Measurements from ENCODE around the gene CAV3.
"Not testable (repeated sequence)": the region's sequence is repeated elsewhere in the genome, so short reads cannot be mapped to it uniquely, and the experiment has no call there.

The CAV3 gene
- total RNA-seq: 0 reads per million in 2 donors

DNA sequence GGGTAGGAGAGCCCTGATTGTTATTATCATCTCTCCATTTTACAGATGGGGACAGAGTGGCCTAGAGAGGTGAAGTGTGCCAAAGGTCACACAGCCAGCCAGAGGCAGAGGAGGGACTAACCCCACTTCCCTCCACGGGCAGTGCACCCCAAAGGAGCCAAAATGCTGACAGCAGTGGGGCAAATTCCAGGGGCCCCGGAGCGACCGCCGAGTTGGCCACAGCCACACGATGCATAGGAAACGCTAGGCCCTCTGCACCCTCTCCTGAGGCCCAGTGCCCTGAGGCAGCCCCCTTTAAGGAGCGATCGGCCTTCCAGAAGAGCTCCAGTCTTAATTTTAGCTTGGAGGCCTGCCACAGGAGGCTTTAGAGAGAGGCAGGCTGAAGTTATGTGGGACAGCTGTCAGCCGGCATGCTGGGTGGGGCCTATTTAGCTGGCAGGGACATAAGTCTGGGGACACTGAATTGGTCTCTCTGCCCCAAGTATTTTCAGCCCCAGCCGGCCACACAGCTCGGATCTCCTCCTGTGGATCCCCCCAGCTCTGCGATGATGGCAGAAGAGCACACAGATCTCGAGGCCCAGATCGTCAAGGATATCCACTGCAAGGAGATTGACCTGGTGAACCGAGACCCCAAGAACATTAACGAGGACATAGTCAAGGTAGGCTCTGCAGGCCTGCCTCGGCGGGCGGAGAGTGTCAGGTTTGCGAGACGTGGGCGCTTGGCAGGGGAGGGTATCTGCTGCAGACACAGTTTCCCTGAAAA lies at the start of gene CAV3:
TSS of gene CAV3 (plus strand) at position 471 of the 763 bp plus-strand sequence. CDS start at position 546, 75 bp downstream.
- DNase-seq: no peak

GRCh38 chr3:8684992-8685391 lies 48.6 kb upstream of the CAV3 start:
- not testable (repeated sequence) for DNase-seq

GRCh38 chr3:8691295-8691694 lies 42.3 kb upstream of the CAV3 start:
- not testable (repeated sequence) for DNase-seq

DNA sequence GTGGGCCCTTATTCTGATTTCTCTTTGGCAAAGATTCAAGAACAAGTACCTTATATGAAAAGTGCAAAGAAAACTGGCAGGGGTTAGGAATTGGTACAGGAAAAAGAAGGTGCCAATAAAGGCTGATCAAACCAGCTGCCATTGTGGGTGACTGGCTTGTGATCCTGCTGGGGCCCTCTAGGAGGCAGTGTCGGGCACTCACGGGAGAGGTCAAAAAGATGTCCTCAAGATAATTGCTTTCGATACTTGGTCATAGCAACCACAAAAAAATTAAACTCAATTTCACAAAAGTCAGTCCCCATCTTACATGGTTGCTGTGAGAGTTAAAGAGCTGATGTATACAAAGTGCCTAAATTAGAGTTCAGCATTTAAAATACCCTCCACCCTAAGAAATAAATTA lies 31.0 kb upstream of the CAV3 start:
- no peak for DNase-seq

- DNase-seq: no peak
Measured at GRCh38 chr3:8705575-8705974, 28.0 kb upstream of the CAV3 start.

GRCh38 chr3:8709287-8709686 lies 24.3 kb upstream of the CAV3 start:
- DNase-seq: no peak

GRCh38 chr3:8709801-8710507 lies 23.6 kb upstream of the CAV3 start:
- no peak for DNase-seq

DNA sequence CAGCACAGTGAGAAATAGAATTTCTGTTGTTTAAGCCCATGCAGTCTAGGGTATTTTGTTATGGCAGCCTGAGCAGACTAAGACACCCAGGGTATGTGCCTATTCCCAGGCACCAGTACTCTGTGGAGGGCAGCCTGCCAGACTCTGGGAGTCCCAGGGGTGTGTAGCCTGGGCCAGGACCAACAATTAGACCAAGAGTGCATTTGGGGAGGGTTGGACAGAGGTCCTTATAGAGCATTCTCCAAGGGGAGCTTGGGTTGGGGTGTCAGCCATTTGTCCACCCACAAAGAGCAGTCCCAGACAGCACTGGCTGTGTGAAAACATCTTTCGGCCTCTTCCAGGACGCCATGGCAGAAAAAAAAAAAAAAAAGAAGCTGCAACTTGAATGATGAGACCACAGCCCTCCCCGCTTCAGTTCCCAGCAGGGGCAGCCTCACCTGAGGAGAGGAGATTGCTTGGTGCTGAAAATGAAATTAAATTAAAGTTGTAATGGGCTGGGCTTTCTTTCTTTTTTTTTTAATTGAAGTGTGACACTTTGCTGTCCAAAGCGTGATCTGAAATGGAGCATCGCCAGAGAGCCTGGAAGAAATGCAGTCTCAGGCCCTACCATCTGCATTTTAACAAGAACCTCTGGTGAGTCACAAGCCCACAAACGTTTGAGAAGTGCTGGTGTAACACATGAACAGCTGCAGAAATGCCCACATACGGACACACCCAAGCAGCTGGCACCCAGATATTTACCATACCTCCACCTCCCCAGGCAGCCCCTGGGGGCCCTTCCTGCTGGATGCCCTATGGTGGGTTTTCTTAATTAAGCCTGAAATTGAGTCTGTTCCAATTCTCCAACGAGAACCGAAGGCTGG lies 21.3 kb upstream of the CAV3 start:
- no peak for DNase-seq

DNA sequence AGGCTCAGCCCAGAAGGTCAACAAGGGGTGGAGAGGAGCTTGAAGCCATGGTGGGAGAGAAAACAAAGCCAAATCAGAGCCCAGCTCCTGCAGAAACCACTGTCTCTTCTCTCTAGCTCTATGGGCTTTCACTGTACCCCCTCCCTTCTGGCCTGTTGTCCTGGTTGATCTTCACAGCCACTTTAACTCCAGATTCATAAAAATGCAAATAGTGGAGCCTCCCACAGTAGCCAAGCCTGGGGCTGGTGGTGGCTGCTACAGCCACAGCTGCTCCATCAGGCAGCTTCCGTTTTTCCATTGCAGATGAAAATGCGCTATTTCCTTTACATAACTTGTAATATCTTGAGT lies 20.7 kb upstream of the CAV3 start:
- DNase-seq: no peak

DNA sequence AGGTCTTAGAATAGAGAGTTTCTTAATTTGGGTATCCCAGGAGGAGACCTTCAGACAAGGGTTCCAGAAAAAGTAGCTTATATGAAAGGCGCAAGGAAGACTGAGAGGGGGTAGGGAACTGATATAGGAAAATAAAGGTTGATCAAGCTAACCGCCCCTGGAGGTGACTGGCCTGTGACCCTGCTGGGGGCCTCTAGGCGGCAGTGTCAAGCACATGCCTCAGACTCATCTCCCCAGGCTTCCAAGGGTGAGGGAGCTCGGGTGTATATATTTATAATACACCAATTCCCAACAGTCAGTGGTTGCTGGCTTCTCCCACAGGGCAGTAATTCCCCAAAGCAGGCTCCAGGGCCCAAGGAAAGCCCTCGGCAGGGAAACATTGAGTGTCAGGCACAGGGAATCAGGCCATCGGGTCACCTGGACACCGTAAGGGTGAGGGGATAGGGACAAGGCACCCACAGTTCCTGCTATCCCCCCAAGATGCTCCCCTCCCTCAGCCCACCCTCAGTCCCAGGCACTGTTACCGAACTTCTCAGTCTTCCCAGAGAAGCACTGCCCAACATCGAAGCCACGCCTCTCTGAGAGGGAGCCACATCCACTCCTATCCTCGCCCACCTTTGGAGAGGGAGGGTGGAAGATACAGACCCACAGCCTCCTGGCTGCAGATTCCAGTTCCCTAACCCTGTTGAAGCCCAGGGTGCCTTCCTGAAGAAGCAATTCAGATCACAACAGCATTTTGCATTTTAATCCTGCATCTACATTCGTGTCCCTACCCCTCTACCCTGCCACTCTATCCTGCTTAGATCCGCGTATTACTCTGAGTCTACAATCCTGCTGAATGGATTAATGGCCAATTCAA lies 19.5 kb upstream of the CAV3 start:
- DNase-seq: no peak

DNA sequence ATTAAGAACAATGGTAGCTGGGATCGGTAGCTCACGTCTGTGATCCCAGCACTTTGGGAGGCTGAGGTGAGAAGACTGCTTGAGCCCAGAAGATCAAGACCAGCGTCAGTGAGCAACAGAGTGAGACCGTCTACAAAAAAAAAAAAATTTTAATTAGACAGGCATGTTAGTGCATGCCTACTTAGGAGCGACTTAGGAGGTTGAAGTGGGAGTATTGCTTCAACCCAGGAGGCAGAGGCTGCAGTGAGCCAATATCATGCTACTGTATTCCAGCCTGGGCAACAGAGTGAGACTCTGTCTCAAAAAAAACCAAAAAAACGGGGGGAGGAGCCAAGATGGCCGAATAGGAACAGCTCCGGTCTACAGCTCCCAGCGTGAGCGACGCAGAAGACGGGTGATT lies 17.8 kb upstream of the CAV3 start:
- not testable (repeated sequence) for DNase-seq

- no peak for DNase-seq
Measured at GRCh38 chr3:8722808-8723207, 10.8 kb upstream of the CAV3 start.

DNA sequence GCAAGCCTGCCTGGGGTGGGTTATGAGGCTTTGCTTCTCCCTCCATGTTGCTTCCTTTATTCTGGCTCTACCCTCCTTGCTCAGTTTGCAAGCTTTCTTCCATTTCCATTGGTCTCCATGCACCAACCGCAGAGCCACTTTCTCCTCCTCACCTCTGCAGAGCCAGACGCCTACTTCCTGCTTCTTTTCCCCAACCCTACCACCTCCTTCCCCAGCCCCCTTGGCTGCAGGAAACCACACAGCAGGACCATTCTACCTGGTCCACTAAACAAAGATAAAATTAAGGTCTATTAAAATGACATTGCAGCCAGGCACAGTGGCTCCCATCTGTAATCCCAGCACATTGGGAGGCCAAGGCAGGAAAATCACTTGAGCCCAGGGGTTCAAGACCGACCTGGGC lies 10.0 kb upstream of the CAV3 start:
- no peak for DNase-seq

GRCh38 chr3:8724108-8724752 lies 9.4 kb upstream of the CAV3 start:
- DNase-seq: no peak

- DNase-seq: no peak
Measured at GRCh38 chr3:8727605-8728512, 5.7 kb upstream of the CAV3 start.

- DNase-seq: no peak
Measured at GRCh38 chr3:8729479-8729878, 4.1 kb upstream of the CAV3 start.

GRCh38 chr3:8730656-8731055 lies 2.9 kb upstream of the CAV3 start:
- no peak for DNase-seq

DNA sequence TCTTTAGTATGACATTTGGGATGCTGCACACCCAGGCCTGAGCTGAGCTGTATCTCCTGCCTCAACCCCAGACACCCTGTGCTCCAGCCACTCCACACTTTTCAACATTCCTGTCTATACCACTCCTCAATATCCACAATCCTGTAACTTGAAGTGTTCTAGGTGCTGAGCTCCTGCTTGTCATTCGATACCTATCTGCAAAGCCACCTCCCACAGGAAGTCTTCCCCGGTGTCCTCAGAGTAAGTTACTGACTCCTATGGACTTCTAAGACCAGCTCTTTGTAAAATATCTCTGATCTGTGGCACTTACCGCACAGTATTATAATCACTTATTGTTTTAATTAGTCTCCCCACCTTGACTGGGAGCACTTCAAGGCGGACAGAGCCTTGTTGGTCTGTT lies 1.2 kb upstream of the CAV3 start:
- DNase-seq: no peak

DNA sequence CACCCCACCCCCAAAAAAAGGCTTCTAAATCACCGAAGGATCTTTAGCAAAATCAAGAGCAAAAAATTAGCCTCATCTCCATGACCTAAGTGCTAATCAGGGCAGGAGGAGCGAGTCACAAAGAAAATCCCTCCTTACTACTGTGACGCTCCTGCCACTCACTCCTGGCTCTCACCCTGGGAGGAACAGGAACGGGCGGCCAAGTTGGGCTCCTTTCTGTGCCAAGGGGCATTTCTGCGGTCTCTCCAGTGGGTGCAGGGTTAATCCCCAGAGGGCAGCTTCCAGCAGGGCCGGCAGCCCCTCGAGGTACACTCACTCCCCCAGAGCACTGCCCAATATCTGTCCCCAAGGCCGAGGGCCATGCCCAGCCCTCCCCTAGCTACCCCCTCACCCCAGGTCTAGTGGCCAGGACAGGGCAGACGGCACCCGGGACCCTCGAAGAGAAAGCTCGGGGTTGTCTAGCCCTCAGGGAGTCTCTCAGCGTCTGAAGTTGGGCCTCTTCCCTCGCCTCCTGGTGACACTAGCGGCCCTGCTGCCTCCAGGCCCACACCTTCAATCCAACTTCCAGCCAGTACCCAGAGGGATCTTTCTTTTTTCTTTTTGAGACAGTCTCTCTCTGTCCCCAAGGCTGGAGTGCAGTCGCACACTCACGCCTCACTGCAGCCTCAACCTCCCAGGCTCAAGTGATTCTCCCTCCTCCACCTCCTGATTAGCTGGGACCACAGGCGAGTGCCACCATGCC lies 706 bp downstream of the CAV3 start:
- DNase-seq: no peak

- DNase-seq: no peak
Measured at GRCh38 chr3:8734908-8735307, 1.3 kb downstream of the CAV3 start.

Data from T-helper 9 cell (primary cell).